HuH-7.5 (cell line): ENCODE data around the gene SRXN1.
"Not testable (repeated sequence)": the region's sequence is repeated elsewhere in the genome, so short reads cannot be mapped to it uniquely, and the experiment has no call there.

Experiments used
- DNase-seq: peaks from one replicate; pipeline ENCODE4 v3.0.0; 2011; ENCODE audit warnings: low spot score

The SRXN1 gene

GRCh38 chr20:653110-653589, at the start of gene SRXN1:
TSS of gene SRXN1 (minus strand) at chr20:653200. CDS start at chr20:653185, 15 bp downstream.
- DNase-seq = peak; percentile 94

GRCh38 chr20:701401-702129, 48.6 kb upstream of the SRXN1 start:
- no peak for DNase-seq

GRCh38 chr20:699811-700338, 46.9 kb upstream of the SRXN1 start:
- no peak for DNase-seq

GRCh38 chr20:699342-699741, 46.3 kb upstream of the SRXN1 start:
- no peak for DNase-seq

GRCh38 chr20:698276-698675, 45.3 kb upstream of the SRXN1 start:
- DNase-seq = no peak

- no peak for DNase-seq
These were observed 44.8 kb upstream of the SRXN1 start for GRCh38 chr20:697826-698225.

GRCh38 chr20:695165-695866, 42.3 kb upstream of the SRXN1 start:
- no peak for DNase-seq

GRCh38 chr20:694496-694895, 41.5 kb upstream of the SRXN1 start:
- no peak for DNase-seq

GRCh38 chr20:693786-694185, 40.8 kb upstream of the SRXN1 start:
- DNase-seq = not testable (repeated sequence)

GRCh38 chr20:692044-692443, 39.0 kb upstream of the SRXN1 start:
- no peak for DNase-seq

GRCh38 chr20:689947-690346, 36.9 kb upstream of the SRXN1 start:
- no peak for DNase-seq

- no peak for DNase-seq
These were observed 36.3 kb upstream of the SRXN1 start for GRCh38 chr20:689348-689747.

GRCh38 chr20:688809-689212, 35.8 kb upstream of the SRXN1 start:
- no peak for DNase-seq

- no peak for DNase-seq
These were observed 34.6 kb upstream of the SRXN1 start for GRCh38 chr20:687468-688203.

GRCh38 chr20:684676-685319, 31.8 kb upstream of the SRXN1 start:
- DNase-seq = no peak

GRCh38 chr20:682123-682522, 29.1 kb upstream of the SRXN1 start:
- no peak for DNase-seq

- DNase-seq = no peak
These were observed 27.7 kb upstream of the SRXN1 start for GRCh38 chr20:680638-681187.

GRCh38 chr20:677957-678356, 25.0 kb upstream of the SRXN1 start:
- no peak for DNase-seq

- no peak for DNase-seq
These were observed 24.0 kb upstream of the SRXN1 start for GRCh38 chr20:676967-677366.

GRCh38 chr20:676315-676937, 23.4 kb upstream of the SRXN1 start:
- DNase-seq = no peak
